Endothelial cell of umbilical vein (primary cell): ENCODE measurements around the gene ZNF804B.

Experiments
- POLR2A ChIP-seq: IDR thresholded peaks from 2 replicates; pipeline ENCODE4 v1.6.1; 2012; ENCODE audit warnings: low read depth, mild to moderate bottlenecking, control low read depth, low read length
- TF ChIP-seq, protein P1 (sequence below), 2 donors: IDR thresholded peaks; 1 replicate in 1 of 2; 2 replicates in 1 of 2; pipeline ENCODE4 v1.5.1; 2011; ENCODE audit warnings: low read length in 2 of 2, mild to moderate bottlenecking in 2 of 2, moderate library complexity in 2 of 2, control low read depth in 1 of 2, inconsistent platforms in 1 of 2, low read depth in 1 of 2; ENCODE audit not compliant: insufficient read depth in 1 of 2; ENCODE audit errors: extremely low read depth in 1 of 2

DNA sequence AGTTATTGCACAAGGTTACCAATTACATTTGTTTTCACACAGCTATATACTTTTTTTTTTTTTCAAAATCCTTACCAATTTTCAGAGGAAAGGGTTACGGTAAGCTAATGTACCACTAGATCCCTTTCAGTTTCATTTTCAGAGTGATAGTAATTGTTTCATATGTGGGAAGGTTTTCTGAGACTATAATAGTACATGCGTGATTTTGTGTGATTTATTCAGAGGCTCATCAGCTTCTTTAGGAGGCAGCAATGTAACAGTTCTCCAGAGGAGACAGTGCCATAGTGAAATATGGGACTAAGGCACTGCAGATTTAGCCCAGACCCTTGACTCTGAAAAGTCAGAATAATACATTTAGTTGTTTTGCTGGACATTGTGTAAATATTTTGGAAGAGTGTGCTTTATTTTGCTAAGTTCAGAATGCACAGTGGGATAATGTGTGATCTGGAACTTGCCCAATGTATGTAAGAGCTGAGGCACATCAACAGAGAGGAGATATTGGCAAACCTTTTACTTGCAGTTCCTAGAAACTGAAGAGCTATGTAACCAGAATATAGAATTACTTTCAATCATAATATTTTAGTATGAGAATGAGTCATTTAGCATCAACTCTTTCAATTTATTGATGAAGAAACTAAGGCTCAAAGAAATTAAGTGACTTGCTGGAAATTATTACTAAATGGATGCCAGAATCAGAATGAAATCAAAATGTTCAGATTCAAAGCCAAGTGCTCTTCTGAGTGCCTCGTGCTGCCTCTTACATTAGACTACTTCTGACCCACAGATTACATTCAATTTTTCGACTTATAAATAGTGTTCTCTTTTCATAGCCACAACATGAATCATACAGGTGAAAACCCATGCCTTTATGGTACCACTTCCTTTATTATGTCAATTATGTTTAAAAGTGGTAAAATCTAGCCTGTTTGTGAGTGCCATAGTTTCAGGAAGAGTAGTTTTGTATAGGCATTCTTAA is 243.8 kb downstream of the ZNF804B start:
- no peak for TF ChIP-seq POLR2A
- TF ChIP-seq, protein P1, sequence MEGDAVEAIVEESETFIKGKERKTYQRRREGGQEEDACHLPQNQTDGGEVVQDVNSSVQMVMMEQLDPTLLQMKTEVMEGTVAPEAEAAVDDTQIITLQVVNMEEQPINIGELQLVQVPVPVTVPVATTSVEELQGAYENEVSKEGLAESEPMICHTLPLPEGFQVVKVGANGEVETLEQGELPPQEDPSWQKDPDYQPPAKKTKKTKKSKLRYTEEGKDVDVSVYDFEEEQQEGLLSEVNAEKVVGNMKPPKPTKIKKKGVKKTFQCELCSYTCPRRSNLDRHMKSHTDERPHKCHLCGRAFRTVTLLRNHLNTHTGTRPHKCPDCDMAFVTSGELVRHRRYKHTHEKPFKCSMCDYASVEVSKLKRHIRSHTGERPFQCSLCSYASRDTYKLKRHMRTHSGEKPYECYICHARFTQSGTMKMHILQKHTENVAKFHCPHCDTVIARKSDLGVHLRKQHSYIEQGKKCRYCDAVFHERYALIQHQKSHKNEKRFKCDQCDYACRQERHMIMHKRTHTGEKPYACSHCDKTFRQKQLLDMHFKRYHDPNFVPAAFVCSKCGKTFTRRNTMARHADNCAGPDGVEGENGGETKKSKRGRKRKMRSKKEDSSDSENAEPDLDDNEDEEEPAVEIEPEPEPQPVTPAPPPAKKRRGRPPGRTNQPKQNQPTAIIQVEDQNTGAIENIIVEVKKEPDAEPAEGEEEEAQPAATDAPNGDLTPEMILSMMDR (IDR thresholded peaks at IDR 0.05; ENCODE audit: extremely low read depth in 1 of 2, insufficient read depth in 1 of 2, low read depth in 1 of 2, low read length in 2 of 2): no peak
